Testis (tissue), 2 donors: Measurements from ENCODE around the gene ID3.

Experiments used
- CTCF ChIP-seq, 3 experiments: fragments of 450-650 bp in 2 of 3; fragments of 200-600 bp in 1 of 3; sonication (generic) in 1 of 3; IDR thresholded peaks; one replicate each; pipeline ENCODE4 v1.5.1; 2016 to 2019; ENCODE audit warnings: antibody characterized with exemption in 3 of 3, mild to moderate bottlenecking in 2 of 3, moderate library complexity in 1 of 3
- POLR2A ChIP-seq: fragments of 450-650 bp; IDR thresholded peaks from one replicate; pipeline ENCODE4 v1.6.1; 2017; ENCODE audit warnings: antibody characterized with exemption, mild to moderate bottlenecking, moderate library complexity

- TF ChIP-seq CTCF (IDR thresholded peaks at IDR 0.05) = no peak
- no peak for TF ChIP-seq POLR2A
These were observed 34.4 kb upstream of the ID3 start for GRCh38 chr1:23593556-23594148.
